Retinal pigment epithelial cell (primary cell): ENCODE data around the gene E2F2.

Experiments
- DNase-seq: peaks from one replicate; pipeline ENCODE4 v3.0.0-alpha.2; 2010; ENCODE audit warnings: low read depth
- H3K4me3 ChIP-seq: 2 replicates; pipeline ENCODE4 v1.5.1; 2011; ENCODE audit warnings: mild to moderate bottlenecking, low read length, control low read depth, moderate library complexity
- CTCF ChIP-seq: conservative IDR thresholded peaks from 2 replicates; pipeline ENCODE4 v1.5.1; 2011; ENCODE audit warnings: low read depth, low read length, control low read depth, inconsistent platforms

The E2F2 gene

GRCh38 chr1:23567996-23568607 lies 37.1 kb upstream of the E2F2 start:
- TF ChIP-seq CTCF: no peak
- no peak for DNase-seq
- peak overlapping the region; percentile 55 for H3K4me3 ChIP-seq

- H3K4me3 ChIP-seq: peak overlapping the region; percentile 40
- no peak for DNase-seq
- no peak for TF ChIP-seq CTCF
Observed at GRCh38 chr1:23567629-23567995, 36.6 kb upstream of the E2F2 start.

GRCh38 chr1:23566304-23566703 lies 35.3 kb upstream of the E2F2 start:
- no peak for DNase-seq
- no peak overlapping the region for H3K4me3 ChIP-seq
- TF ChIP-seq CTCF: peak; percentile 50

GRCh38 chr1:23565776-23566175 lies 34.7 kb upstream of the E2F2 start:
- DNase-seq: no peak
- TF ChIP-seq CTCF: no peak
- H3K4me3 ChIP-seq: no peak overlapping the region

GRCh38 chr1:23564529-23565122 lies 33.6 kb upstream of the E2F2 start:
- TF ChIP-seq CTCF: no peak
- no peak overlapping the region for H3K4me3 ChIP-seq
- no peak for DNase-seq

- TF ChIP-seq CTCF: no peak
- no peak overlapping the region for H3K4me3 ChIP-seq
- no peak for DNase-seq
Observed at GRCh38 chr1:23563755-23564374, 32.8 kb upstream of the E2F2 start.

- no peak overlapping the region for H3K4me3 ChIP-seq
- no peak for DNase-seq
Observed at GRCh38 chr1:23563003-23563402, 32.0 kb upstream of the E2F2 start.

More at GRCh38 chr1:23563003-23563402, 32.0 kb upstream of the E2F2 start:
- TF ChIP-seq CTCF: no peak
